Omental fat pad (tissue), 4 donors: ENCODE results near the gene APIP. TPM values are rescaled to one million over a fixed set of nuclear protein-coding genes. Genes with fewer than 3 reads are reported as not detected.

Experiments
- ATAC-seq: fragments of 150-250 bp; one replicate; pipeline ENCODE4 v1.9.1; 2016; ENCODE audit warnings: mild to moderate bottlenecking, moderate library complexity; ENCODE audit not compliant: low FRiP score
- DNase-seq: peaks from one replicate; pipeline ENCODE4 v3.0.0-alpha.2; 2019; ENCODE audit warnings: low spot score
- CTCF ChIP-seq, 3 donors: fragments of 450-650 bp; IDR thresholded peaks; one replicate each; pipeline ENCODE4 v1.5.1; 2016 to 2017; ENCODE audit warnings: antibody characterized with exemption in 3 of 3, mild to moderate bottlenecking in 3 of 3, moderate library complexity in 2 of 3
- total RNA-seq, 4 donors: library from RNA; depleted of rRNA; stranded (reverse); fragments of >200 nt; gene quantifications; one replicate each; pipeline ENCODE4 v1.1.0, GENCODE V29; 2016

The APIP gene
- total RNA-seq, 4 donors from 2014 or later, result 23.0 to 56.2 (median 28.3) TPM

GRCh38 chr11:34866375-34866774, 49.8 kb downstream of the APIP start:
- peak; percentile 41 for ATAC-seq
- no peak for TF ChIP-seq CTCF (IDR thresholded peaks at IDR 0.05)
- no peak for DNase-seq

GRCh38 chr11:34865261-34865660, 50.9 kb downstream of the APIP start:
- ATAC-seq (no peak), DNase-seq (no peak)
- no peak for TF ChIP-seq CTCF (IDR thresholded peaks at IDR 0.05)

- ATAC-seq (no peak), DNase-seq (no peak)
- TF ChIP-seq CTCF (IDR thresholded peaks at IDR 0.05), result no peak
Measured at GRCh38 chr11:34864424-34864823, 51.8 kb downstream of the APIP start.

GRCh38 chr11:34863048-34863447, 53.1 kb downstream of the APIP start:
- no peak for DNase-seq
- no peak for TF ChIP-seq CTCF (IDR thresholded peaks at IDR 0.05)
- ATAC-seq, result no peak

GRCh38 chr11:34860518-34860917, 55.7 kb downstream of the APIP start:
- ATAC-seq (no peak), DNase-seq (no peak)
- TF ChIP-seq CTCF (IDR thresholded peaks at IDR 0.05), result no peak

GRCh38 chr11:34860034-34860433, 56.1 kb downstream of the APIP start:
- no peak for ATAC-seq
- no peak for TF ChIP-seq CTCF (IDR thresholded peaks at IDR 0.05)

GRCh38 chr11:34859496-34859895, 56.7 kb downstream of the APIP start:
- no peak for ATAC-seq
- no peak for DNase-seq
- TF ChIP-seq CTCF (IDR thresholded peaks at IDR 0.05), result no peak

More at GRCh38 chr11:34860034-34860433, 56.1 kb downstream of the APIP start:
- no peak for DNase-seq
